ENCODE results near the gene RNU6-9.

Gene RNU6-9

GRCh38 chr19:919199-920050, 26.1 kb downstream of the RNU6-9 start:
- DNase-seq = peak; percentile 53

- DNase-seq = peak; percentile 53
These were observed 27.0 kb downstream of the RNU6-9 start for GRCh38 chr19:920051-920864.

- DNase-seq = no peak
These were observed 31.3 kb downstream of the RNU6-9 start for GRCh38 chr19:924553-925086.

- no peak for DNase-seq
These were observed 31.8 kb downstream of the RNU6-9 start for GRCh38 chr19:925087-925525.

- DNase-seq = peak; percentile 64
These were observed 32.4 kb downstream of the RNU6-9 start, which contains the start of gene ARID3A for GRCh38 chr19:925526-926322. Gene ARID3A (plus strand): TSS chr19:926035. CDS start chr19:929529, 3,494 bp downstream.

- no peak for DNase-seq
These were observed 33.0 kb downstream of the RNU6-9 start for GRCh38 chr19:926323-926588.

GRCh38 chr19:926589-927350, 33.5 kb downstream of the RNU6-9 start:
- DNase-seq = no peak

- DNase-seq = no peak
These were observed 34.1 kb downstream of the RNU6-9 start for GRCh38 chr19:927351-927779.

GRCh38 chr19:927780-928401, 34.6 kb downstream of the RNU6-9 start:
- DNase-seq = no peak

- DNase-seq = no peak
These were observed 35.4 kb downstream of the RNU6-9 start for GRCh38 chr19:928471-929202.

GRCh38 chr19:929203-929890, 36.1 kb downstream of the RNU6-9 start:
- no peak for DNase-seq

- DNase-seq = no peak
These were observed 36.6 kb downstream of the RNU6-9 start for GRCh38 chr19:929891-930258.

GRCh38 chr19:931860-932647, 38.8 kb downstream of the RNU6-9 start:
- no peak for DNase-seq

- DNase-seq = no peak
These were observed 39.6 kb downstream of the RNU6-9 start for GRCh38 chr19:932648-933552.

- no peak for DNase-seq
These were observed 40.2 kb downstream of the RNU6-9 start for GRCh38 chr19:933553-933882.

GRCh38 chr19:934197-934840, 41.0 kb downstream of the RNU6-9 start:
- no peak for DNase-seq

- DNase-seq = no peak
These were observed 41.7 kb downstream of the RNU6-9 start for GRCh38 chr19:934865-935479.

GRCh38 chr19:936175-936546, 42.9 kb downstream of the RNU6-9 start:
- DNase-seq = no peak
